Astrocyte of the spinal cord (primary cell): ENCODE data around the gene WDR64.

ENCODE experiments used
- DNase-seq: peaks from one replicate; pipeline ENCODE4 v3.0.0; 2011; ENCODE audit warnings: low read depth, low spot score
- H3K4me3 ChIP-seq: 2 replicates; pipeline ENCODE4 v1.5.1; 2011; ENCODE audit warnings: low read depth, mild to moderate bottlenecking, low read length, moderate library complexity
- in situ Hi-C: cut with HindIII; loops from 2 replicates; pipeline ENCODE4 v1.10.0; 2017; ENCODE audit warnings: low sequenced_read_pairs
- TF ChIP-seq, protein P1 (sequence below): IDR thresholded peaks from 2 replicates; pipeline ENCODE4 v1.5.1; 2012; ENCODE audit warnings: low read depth, mild to moderate bottlenecking, low read length, inconsistent platforms

WDR64 gene

GRCh38 chr1:241715435-241715834, 63.4 kb downstream of the WDR64 start:
- no peak for DNase-seq
- TF ChIP-seq, protein P1, sequence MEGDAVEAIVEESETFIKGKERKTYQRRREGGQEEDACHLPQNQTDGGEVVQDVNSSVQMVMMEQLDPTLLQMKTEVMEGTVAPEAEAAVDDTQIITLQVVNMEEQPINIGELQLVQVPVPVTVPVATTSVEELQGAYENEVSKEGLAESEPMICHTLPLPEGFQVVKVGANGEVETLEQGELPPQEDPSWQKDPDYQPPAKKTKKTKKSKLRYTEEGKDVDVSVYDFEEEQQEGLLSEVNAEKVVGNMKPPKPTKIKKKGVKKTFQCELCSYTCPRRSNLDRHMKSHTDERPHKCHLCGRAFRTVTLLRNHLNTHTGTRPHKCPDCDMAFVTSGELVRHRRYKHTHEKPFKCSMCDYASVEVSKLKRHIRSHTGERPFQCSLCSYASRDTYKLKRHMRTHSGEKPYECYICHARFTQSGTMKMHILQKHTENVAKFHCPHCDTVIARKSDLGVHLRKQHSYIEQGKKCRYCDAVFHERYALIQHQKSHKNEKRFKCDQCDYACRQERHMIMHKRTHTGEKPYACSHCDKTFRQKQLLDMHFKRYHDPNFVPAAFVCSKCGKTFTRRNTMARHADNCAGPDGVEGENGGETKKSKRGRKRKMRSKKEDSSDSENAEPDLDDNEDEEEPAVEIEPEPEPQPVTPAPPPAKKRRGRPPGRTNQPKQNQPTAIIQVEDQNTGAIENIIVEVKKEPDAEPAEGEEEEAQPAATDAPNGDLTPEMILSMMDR, result no peak
- in situ Hi-C loops, result no loop called here
- H3K4me3 ChIP-seq, result no peak overlapping the region

DNA sequence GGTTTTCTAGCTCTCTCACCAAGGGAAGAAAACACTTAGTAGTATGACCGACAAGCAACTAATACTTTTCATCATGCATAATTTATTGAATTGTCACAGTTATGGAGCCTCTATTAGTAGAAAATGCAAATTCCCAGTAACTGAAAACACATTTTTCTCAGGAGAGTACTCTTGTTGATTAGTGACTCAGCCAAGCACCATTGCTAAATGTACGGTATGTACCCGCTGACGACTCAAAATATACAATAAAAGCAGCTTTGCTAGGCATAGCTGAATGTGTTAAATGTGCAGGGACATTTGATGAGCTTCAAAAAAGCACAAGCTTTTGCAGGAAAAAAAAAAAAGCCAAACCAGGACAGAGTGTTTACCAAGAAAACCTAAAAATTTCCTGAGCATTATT, 63.9 kb downstream of the WDR64 start:
- TF ChIP-seq, protein P1, result no peak
- in situ Hi-C loops, result no loop called here
- DNase-seq, result no peak
- no peak overlapping the region for H3K4me3 ChIP-seq

- TF ChIP-seq, protein P1, result no peak
- in situ Hi-C loops, result no loop called here
- H3K4me3 ChIP-seq, result no peak overlapping the region
- no peak for DNase-seq
These were observed 65.0 kb downstream of the WDR64 start for GRCh38 chr1:241716915-241717656.

GRCh38 chr1:241717975-241718374, 65.9 kb downstream of the WDR64 start:
- TF ChIP-seq, protein P1, result no peak
- no peak overlapping the region for H3K4me3 ChIP-seq
- in situ Hi-C loops, result no loop called here
- DNase-seq, result no peak

DNA sequence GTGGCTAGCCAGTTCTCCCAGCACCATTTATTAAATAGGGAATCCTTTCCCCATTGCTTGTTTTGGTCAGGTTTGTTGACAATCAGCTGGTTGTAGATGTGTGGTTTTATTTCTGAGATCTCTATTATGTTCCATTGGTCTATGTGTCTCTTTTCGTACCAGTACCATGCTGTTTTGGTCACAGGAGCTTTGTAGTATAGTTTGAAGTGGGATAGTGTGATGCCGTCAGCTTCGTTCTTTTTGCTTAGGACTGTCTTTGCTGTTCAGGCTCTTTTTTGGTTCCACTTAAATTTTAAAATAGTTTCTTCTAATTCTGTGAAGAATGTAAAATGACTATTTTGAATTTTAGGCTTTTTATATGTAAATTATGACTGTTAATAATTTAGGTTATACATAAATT, 68.9 kb downstream of the WDR64 start:
- in situ Hi-C loops, result no loop called here
- no peak for DNase-seq
- no peak overlapping the region for H3K4me3 ChIP-seq
- TF ChIP-seq, protein P1, result no peak

DNA sequence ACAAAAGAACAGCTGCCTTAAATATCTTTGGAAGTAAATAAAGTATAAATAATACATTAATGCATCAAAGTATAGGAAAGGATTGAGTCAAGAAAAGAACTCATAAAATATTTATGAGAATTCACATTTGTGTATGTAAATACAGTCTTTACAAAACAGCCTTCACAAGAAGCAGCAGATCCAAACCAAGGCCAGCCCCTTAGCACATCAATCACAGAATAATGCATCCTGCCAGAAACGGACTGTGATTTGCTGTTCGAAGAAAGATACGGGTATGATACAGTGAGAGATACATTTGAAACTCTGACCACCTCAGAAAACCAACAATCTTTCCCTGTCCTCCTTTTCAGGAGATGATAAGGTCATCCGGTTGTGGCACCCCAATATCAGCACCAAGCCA, 70.9 kb downstream of the WDR64 start:
- no peak for DNase-seq
- no peak overlapping the region for H3K4me3 ChIP-seq
- TF ChIP-seq, protein P1, result no peak
- in situ Hi-C loops, result no loop called here
